ENCODE data around the gene SRBD1. TPM values are rescaled to one million over a fixed set of nuclear protein-coding genes. Genes with fewer than 3 reads are reported as not detected.

Gene SRBD1
- total RNA-seq, 8 experiments from 2014 or later: 17.0 to 27.1 (median 20.4) TPM

GRCh38 chr2:45607701-45608100 is 3.4 kb downstream of the SRBD1 start:
- 20 to 100% (median 68%) methylated on average over 1 of the region's 1 CpG; no CpG with 5 or more reads in 2 of the 10 experiments for WGBS, 10 experiments
- peaks cover 5 to 10% of the 10 kb centered on the region in 2 donors for H3K4me1 ChIP-seq (replicated peaks in 1 of 2)
- no peak overlapping the region for H3K4me3 ChIP-seq
- ATAC-seq (replicated peaks in 6 of 8): peak in 1 of 8 experiments; percentile 2
- H3K27ac ChIP-seq: no peak overlapping the region
- in situ Hi-C loops (cut with MboI; ENCODE audit: low pct_unique_long_range_greater_than_20kb in 2 of 9, low sequenced_read_pairs in 9 of 9, unreplicated experiment in 9 of 9): no loop called here

GRCh38 chr2:45606796-45607195 is 4.3 kb downstream of the SRBD1 start:
- H3K4me1 ChIP-seq (replicated peaks in 1 of 2): peaks cover 5 to 9% of the 10 kb centered on the region in 2 donors
- ATAC-seq (replicated peaks in 6 of 8): no peak
- WGBS, 10 experiments: 67 to 100% (median 100%) methylated on average over 1 of the region's 1 CpG; no CpG with 5 or more reads in 1 of the 10 experiments
- no peak overlapping the region for H3K27ac ChIP-seq
- no peak overlapping the region for H3K4me3 ChIP-seq
- in situ Hi-C loops (cut with MboI; ENCODE audit: low pct_unique_long_range_greater_than_20kb in 2 of 9, low sequenced_read_pairs in 9 of 9, unreplicated experiment in 9 of 9): no loop called here

- Histone ChIP-seq H3K27ac (no peak overlapping the region), H3K4me1 (replicated peaks in 1 of 2) (peaks cover 5% of the 10 kb centered on the region in 2 donors), H3K4me3 (no peak overlapping the region)
- ATAC-seq (replicated peaks in 6 of 8): no peak
- WGBS, 10 experiments: 80 to 100% (median 97%) methylated on average over 1 to 2 of the region's 2 CpGs; no CpG with 5 or more reads in 2 of the 10 experiments
- in situ Hi-C loops (cut with MboI; ENCODE audit: low pct_unique_long_range_greater_than_20kb in 2 of 9, low sequenced_read_pairs in 9 of 9, unreplicated experiment in 9 of 9): no loop called here
These were observed 6.0 kb downstream of the SRBD1 start for GRCh38 chr2:45605116-45605515.

- no peak for ATAC-seq (replicated peaks in 6 of 8)
- in situ Hi-C loops (cut with MboI; ENCODE audit: low pct_unique_long_range_greater_than_20kb in 2 of 9, low sequenced_read_pairs in 9 of 9, unreplicated experiment in 9 of 9): no loop called here
- H3K4me3 ChIP-seq: no peak overlapping the region
- WGBS, 10 experiments: 80 to 100% (median 95%) methylated on average over 2 of the region's 2 CpGs; no CpG with 5 or more reads in 3 of the 10 experiments
- no peak overlapping the region for H3K27ac ChIP-seq
- no peaks in the 10 kb centered on the region for H3K4me1 ChIP-seq (replicated peaks in 1 of 2)
These were observed 8.4 kb downstream of the SRBD1 start for GRCh38 chr2:45602624-45603023.

GRCh38 chr2:45598545-45598944 is 12.5 kb downstream of the SRBD1 start:
- in situ Hi-C loops (cut with MboI; ENCODE audit: low pct_unique_long_range_greater_than_20kb in 2 of 9, low sequenced_read_pairs in 9 of 9, unreplicated experiment in 9 of 9): loop anchor here in 1 of 9 experiments (25.0 kb wide), 1 partner anchor 611 kb away; no protein-coding TSS in a partner anchor
- H3K4me3 ChIP-seq: no peak overlapping the region
- ATAC-seq (replicated peaks in 6 of 8): no peak
- H3K27ac ChIP-seq: no peak overlapping the region
- H3K4me1 ChIP-seq (replicated peaks in 1 of 2): no peaks in the 10 kb centered on the region
- 48 to 100% (median 90%) methylated on average over 1 to 3 of the region's 4 CpGs; no CpG with 5 or more reads in 2 of the 10 experiments for WGBS, 10 experiments

- no peak overlapping the region for H3K27ac ChIP-seq
- ATAC-seq (replicated peaks in 6 of 8): no peak
- 100% methylated on average over 1 of the region's 1 CpG; no CpG with 5 or more reads in 8 of the 10 experiments for WGBS, 10 experiments
- H3K4me3 ChIP-seq: no peak overlapping the region
- no peaks in the 10 kb centered on the region for H3K4me1 ChIP-seq (replicated peaks in 1 of 2)
- in situ Hi-C loops (cut with MboI; ENCODE audit: low pct_unique_long_range_greater_than_20kb in 2 of 9, low sequenced_read_pairs in 9 of 9, unreplicated experiment in 9 of 9): loop anchor here in 1 of 9 experiments (25.0 kb wide), 1 partner anchor 609 kb away; no protein-coding TSS in a partner anchor
These were observed 14.3 kb downstream of the SRBD1 start for GRCh38 chr2:45596761-45597160.

- ATAC-seq (replicated peaks in 6 of 8): no peak
- WGBS, 10 experiments: 31 to 93% (median 86%) methylated on average over 3 to 4 of the region's 4 CpGs; no CpG with 5 or more reads in 1 of the 10 experiments
- in situ Hi-C loops (cut with MboI; ENCODE audit: low pct_unique_long_range_greater_than_20kb in 2 of 9, low sequenced_read_pairs in 9 of 9, unreplicated experiment in 9 of 9): loop anchor here in 1 of 9 experiments (25.0 kb wide), 1 partner anchor 609 kb away; no protein-coding TSS in a partner anchor
- H3K4me1 ChIP-seq (replicated peaks in 1 of 2): no peaks in the 10 kb centered on the region
- no peak overlapping the region for H3K4me3 ChIP-seq
- H3K27ac ChIP-seq: no peak overlapping the region
These were observed 15.2 kb downstream of the SRBD1 start for GRCh38 chr2:45595721-45596435.

- H3K4me1 ChIP-seq (replicated peaks in 1 of 2): no peaks in the 10 kb centered on the region
- H3K4me3 ChIP-seq: no peak overlapping the region
- no peak overlapping the region for H3K27ac ChIP-seq
- in situ Hi-C loops (cut with MboI; ENCODE audit: low pct_unique_long_range_greater_than_20kb in 2 of 9, low sequenced_read_pairs in 9 of 9, unreplicated experiment in 9 of 9): loop anchor here in 1 of 9 experiments (25.0 kb wide), 1 partner anchor 604 kb away; no protein-coding TSS in a partner anchor
- 89 to 100% (median 100%) methylated on average over 1 of the region's 1 CpG; no CpG with 5 or more reads in 6 of the 10 experiments for WGBS, 10 experiments
- ATAC-seq (replicated peaks in 6 of 8): peak in 2 of 8 experiments; percentile 67 to 76
These were observed 20.0 kb downstream of the SRBD1 start for GRCh38 chr2:45591073-45591472.

GRCh38 chr2:45588158-45588829 is 22.8 kb downstream of the SRBD1 start:
- in situ Hi-C loops (cut with MboI; ENCODE audit: low pct_unique_long_range_greater_than_20kb in 2 of 9, low sequenced_read_pairs in 9 of 9, unreplicated experiment in 9 of 9): loop anchor here in 1 of 9 experiments (25.0 kb wide), 1 partner anchor 601 kb away; no protein-coding TSS in a partner anchor
- Histone ChIP-seq H3K4me1 (replicated peaks in 1 of 2) (no peaks in the 10 kb centered on the region), H3K4me3 (no peak overlapping the region), H3K27ac (no peak overlapping the region)
- 67 to 100% (median 92%) methylated on average over 1 of the region's 1 CpG; no CpG with 5 or more reads in 3 of the 10 experiments for WGBS, 10 experiments
- no peak for ATAC-seq (replicated peaks in 6 of 8)

- H3K4me1 ChIP-seq (replicated peaks in 1 of 2): no peaks in the 10 kb centered on the region
- H3K4me3 ChIP-seq: no peak overlapping the region
- in situ Hi-C loops (cut with MboI; ENCODE audit: low pct_unique_long_range_greater_than_20kb in 2 of 9, low sequenced_read_pairs in 9 of 9, unreplicated experiment in 9 of 9): loop anchor here in 1 of 9 experiments (25.0 kb wide), 1 partner anchor 599 kb away; no protein-coding TSS in a partner anchor
- 40 to 100% (median 100%) methylated on average over 1 to 4 of the region's 5 CpGs; no CpG with 5 or more reads in 1 of the 10 experiments for WGBS, 10 experiments
- no peak overlapping the region for H3K27ac ChIP-seq
- no peak for ATAC-seq (replicated peaks in 6 of 8)
These were observed 24.5 kb downstream of the SRBD1 start for GRCh38 chr2:45586600-45586999.

GRCh38 chr2:45585267-45585861 is 25.7 kb downstream of the SRBD1 start:
- ATAC-seq (replicated peaks in 6 of 8): peak in 3 of 8 experiments; percentile 58 to 72 (median 68)
- H3K4me1 ChIP-seq (replicated peaks in 1 of 2): no peaks in the 10 kb centered on the region
- no peak overlapping the region for H3K27ac ChIP-seq
- 36 to 100% (median 76%) methylated on average over 1 to 5 of the region's 5 CpGs for WGBS, 10 experiments
- no peak overlapping the region for H3K4me3 ChIP-seq
- in situ Hi-C loops (cut with MboI; ENCODE audit: low pct_unique_long_range_greater_than_20kb in 2 of 9, low sequenced_read_pairs in 9 of 9, unreplicated experiment in 9 of 9): loop anchor here in 1 of 9 experiments (25.0 kb wide), 1 partner anchor 598 kb away; no protein-coding TSS in a partner anchor

- no peaks in the 10 kb centered on the region for H3K4me1 ChIP-seq (replicated peaks in 1 of 2)
- peak in 2 of 8 experiments; percentile 42 to 60 for ATAC-seq (replicated peaks in 6 of 8)
- no peak overlapping the region for H3K4me3 ChIP-seq
- WGBS, 10 experiments: 50 to 100% (median 89%) methylated on average over 1 to 2 of the region's 2 CpGs; no CpG with 5 or more reads in 4 of the 10 experiments
- in situ Hi-C loops (cut with MboI; ENCODE audit: low pct_unique_long_range_greater_than_20kb in 2 of 9, low sequenced_read_pairs in 9 of 9, unreplicated experiment in 9 of 9): loop anchor here in 1 of 9 experiments (25.0 kb wide), 1 partner anchor 597 kb away; no protein-coding TSS in a partner anchor
- H3K27ac ChIP-seq: no peak overlapping the region
These were observed 27.1 kb downstream of the SRBD1 start for GRCh38 chr2:45583977-45584376.
